KBM-7 (cell line): Measurements from ENCODE around the gene ACTMAP.
"Not testable (repeated sequence)": the region's sequence is repeated elsewhere in the genome, so short reads cannot be mapped to it uniquely, and the experiment has no call there.

Experiments
- DNase-seq: peaks from one replicate; pipeline ENCODE4 v3.0.0-alpha.2; 2015
- in situ Hi-C: fragments of 300-500 bp; cut with MboI; formaldehyde crosslinking; loops from 2 replicates; pipeline ENCODE4 v1.14.3; 2020; ENCODE audit warnings: low sequenced_read_pairs, low pct_unique_long_range_greater_than_20kb, mixed read lengths

The ACTMAP gene

GRCh38 chr19:40747536-40747935 is 2.7 kb downstream of the ACTMAP start:
- in situ Hi-C loops, result no loop called here

GRCh38 chr19:40745402-40745780 is 4.9 kb downstream of the ACTMAP start:
- DNase-seq, result no peak
- in situ Hi-C loops, result no loop called here

More at GRCh38 chr19:40747536-40747935, 2.7 kb downstream of the ACTMAP start:
- DNase-seq, result no peak

- in situ Hi-C loops, result no loop called here
- DNase-seq, result no peak
Measured at GRCh38 chr19:40744554-40745401, 5.5 kb downstream of the ACTMAP start.

GRCh38 chr19:40743926-40744325 is 6.4 kb downstream of the ACTMAP start:
- in situ Hi-C loops, result no loop called here

GRCh38 chr19:40742886-40743285 is 7.4 kb downstream of the ACTMAP start:
- DNase-seq, result no peak
- in situ Hi-C loops, result no loop called here

More at GRCh38 chr19:40743926-40744325, 6.4 kb downstream of the ACTMAP start:
- no peak for DNase-seq

GRCh38 chr19:40742477-40742876 is 7.8 kb downstream of the ACTMAP start:
- in situ Hi-C loops, result no loop called here
- DNase-seq, result no peak

- in situ Hi-C loops, result no loop called here
- no peak for DNase-seq
Measured at GRCh38 chr19:40741527-40742390, 8.5 kb downstream of the ACTMAP start.

- in situ Hi-C loops, result no loop called here
- DNase-seq, result no peak
Measured at GRCh38 chr19:40740747-40741146, 9.5 kb downstream of the ACTMAP start.

- in situ Hi-C loops, result no loop called here
- no peak for DNase-seq
Measured at GRCh38 chr19:40739871-40740703, 10.2 kb downstream of the ACTMAP start.

- no peak for DNase-seq
- in situ Hi-C loops, result no loop called here
Measured at GRCh38 chr19:40739030-40739839, 11.0 kb downstream of the ACTMAP start.

GRCh38 chr19:40737102-40737644 is 13.1 kb downstream of the ACTMAP start:
- no peak for DNase-seq
- in situ Hi-C loops, result no loop called here

- DNase-seq, result no peak
- in situ Hi-C loops, result no loop called here
Measured at GRCh38 chr19:40736661-40737060, 13.6 kb downstream of the ACTMAP start.

GRCh38 chr19:40735013-40735771 is 15.1 kb downstream of the ACTMAP start:
- in situ Hi-C loops, result no loop called here
- DNase-seq, result no peak

- in situ Hi-C loops, result no loop called here
- no peak for DNase-seq
Measured at GRCh38 chr19:40733149-40733548, 17.1 kb downstream of the ACTMAP start.

GRCh38 chr19:40732304-40732703 is 18.0 kb downstream of the ACTMAP start:
- in situ Hi-C loops, DNase-seq: not testable (repeated sequence)

- in situ Hi-C loops, DNase-seq: not testable (repeated sequence)
Measured at GRCh38 chr19:40730065-40730464, 20.2 kb downstream of the ACTMAP start.

- in situ Hi-C loops, result no loop called here
- no peak for DNase-seq
Measured at GRCh38 chr19:40726279-40726678, 24.0 kb downstream of the ACTMAP start.

GRCh38 chr19:40724855-40725254 is 25.4 kb downstream of the ACTMAP start:
- no peak for DNase-seq
- in situ Hi-C loops, result no loop called here
